CD1c-positive myeloid dendritic cell (primary cell): ENCODE data around the gene ACAP2.
"Not testable (repeated sequence)": the region's sequence is repeated elsewhere in the genome, so short reads cannot be mapped to it uniquely, and the experiment has no call there.

Source experiments
- DNase-seq: peaks from one replicate; pipeline ENCODE4 v3.0.0-alpha.2; 2016; ENCODE audit errors: extremely low spot score

The ACAP2 gene

DNA sequence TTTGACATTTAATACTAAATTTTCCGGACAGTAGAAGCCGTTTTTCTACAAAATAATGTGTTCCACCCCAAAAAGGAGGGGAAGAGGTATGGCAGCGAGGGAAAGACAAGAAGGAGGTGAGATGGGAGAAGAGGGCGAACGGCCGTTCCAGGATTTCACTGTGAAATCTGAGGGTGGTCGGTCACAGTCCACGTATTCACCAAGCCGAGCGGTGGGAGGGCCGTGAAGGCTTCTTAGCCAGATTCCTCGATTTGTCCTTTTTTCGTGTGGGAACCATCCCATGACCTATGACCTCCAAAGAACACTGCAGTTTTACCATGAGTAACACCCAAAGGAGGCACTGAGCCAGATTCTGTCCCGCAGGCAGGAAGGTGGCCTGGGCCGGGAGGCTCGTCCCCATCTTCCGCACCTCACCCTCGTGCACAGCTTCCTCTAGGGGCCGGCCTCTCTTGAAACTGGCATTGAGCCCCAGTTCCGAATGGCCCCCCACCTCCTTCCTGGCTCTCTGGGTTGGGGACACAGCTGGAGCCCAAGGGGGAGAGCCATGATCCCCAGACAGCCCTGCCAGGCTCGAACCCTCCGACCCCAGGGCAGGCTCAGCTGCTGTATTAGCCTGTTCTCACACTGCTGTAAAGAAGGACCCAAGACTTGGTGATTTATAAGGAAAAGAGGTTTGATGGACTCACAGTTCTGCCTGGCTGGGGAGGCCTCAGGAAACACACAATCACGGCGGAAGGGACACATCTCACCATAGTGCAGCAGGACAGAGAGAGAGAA lies 195.5 kb downstream of the ACAP2 start:
- DNase-seq: no peak

DNA sequence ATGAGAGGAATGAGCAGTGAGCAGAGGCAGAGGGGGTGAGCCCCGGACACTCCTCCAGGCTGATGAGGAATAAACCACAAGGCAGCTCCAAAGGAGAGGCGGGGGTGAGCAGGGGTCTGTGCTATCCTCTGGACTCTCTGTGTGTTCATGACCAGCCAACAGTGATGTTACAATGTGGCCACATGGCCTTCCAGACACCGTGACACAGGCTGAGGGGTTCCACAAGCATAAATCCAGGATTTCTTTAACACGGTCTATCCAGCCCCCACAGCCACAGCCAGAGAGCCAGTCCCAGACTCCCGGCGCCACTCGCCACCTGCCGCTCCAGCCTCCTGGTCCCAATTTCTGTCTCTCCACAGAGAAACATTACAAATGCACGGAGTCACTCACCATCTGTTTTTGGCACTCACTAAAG lies 196.2 kb downstream of the ACAP2 start:
- no peak for DNase-seq

DNA sequence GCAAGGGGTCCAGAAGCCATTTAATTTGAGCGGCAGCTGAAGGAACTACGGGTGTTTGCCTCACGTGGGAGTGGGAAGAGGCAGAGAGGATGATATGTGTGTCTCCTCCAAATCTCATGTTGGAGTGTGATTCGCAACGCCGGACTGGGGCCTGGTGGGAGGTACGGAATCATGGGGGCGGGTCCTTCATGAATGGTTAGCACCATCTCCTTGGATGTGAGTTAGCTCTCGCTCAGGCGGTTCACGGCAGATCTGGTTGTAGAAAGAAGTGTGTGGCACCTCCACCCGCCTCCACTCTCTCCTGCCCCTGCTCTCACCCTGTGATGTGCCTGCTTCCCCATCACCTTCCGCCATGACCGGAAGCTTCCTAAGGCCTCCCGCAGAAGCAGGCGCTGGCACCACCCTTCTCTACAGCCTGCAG lies 197.3 kb downstream of the ACAP2 start:
- DNase-seq: no peak

DNA sequence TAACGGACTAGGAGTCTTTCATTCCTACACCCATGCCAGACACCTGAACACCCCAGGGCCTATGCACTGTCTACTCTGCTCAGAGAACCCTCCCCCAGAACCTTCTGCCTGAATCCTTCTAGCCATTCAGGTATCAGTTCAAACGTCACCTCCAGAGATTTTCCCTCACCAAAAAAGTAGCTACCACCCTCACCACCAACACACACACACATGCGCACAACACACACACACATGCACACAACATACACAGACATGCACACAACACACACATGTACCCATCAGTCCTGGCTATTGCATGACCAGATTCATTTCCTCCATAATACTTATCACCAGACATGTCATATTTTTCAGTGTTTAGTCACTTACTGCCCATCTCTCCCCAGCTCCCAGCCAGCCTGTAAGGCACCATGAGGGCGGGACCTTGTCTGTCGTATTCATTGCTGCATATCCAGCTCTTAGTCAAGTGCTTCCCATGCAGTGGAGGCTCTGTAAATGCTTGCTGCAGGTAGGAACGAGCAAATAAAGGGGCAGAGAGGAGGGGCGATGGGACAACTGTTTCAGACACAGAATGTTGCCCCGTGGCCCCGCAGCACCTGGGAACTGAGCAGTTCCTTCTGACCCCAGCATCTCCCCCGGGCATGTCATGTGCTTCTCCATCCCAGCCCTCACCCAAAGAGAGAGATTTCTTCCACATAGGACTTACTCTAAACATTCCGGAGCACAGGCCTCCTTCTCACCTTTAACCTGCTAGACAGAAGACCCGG lies 201.0 kb downstream of the ACAP2 start:
- DNase-seq: no peak

DNA sequence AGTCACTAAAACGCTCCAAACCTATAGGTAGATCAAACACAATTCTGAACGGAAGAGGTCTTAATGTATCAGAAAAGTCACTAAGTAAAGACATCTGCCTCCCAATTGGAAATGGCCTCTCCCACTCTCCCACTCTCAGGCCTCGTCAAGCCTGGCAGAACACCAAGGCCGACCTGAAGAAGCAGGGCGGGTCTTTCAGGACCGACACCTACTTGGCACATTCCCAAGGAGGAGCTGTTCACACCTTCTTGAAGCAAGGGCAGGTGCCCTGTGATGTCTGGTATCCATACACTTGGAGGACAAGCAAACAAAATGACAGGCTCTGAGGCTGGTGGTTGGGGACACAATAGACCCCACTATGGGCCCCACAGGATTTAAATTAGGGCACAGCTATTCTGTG lies 201.9 kb downstream of the ACAP2 start:
- no peak for DNase-seq

DNA sequence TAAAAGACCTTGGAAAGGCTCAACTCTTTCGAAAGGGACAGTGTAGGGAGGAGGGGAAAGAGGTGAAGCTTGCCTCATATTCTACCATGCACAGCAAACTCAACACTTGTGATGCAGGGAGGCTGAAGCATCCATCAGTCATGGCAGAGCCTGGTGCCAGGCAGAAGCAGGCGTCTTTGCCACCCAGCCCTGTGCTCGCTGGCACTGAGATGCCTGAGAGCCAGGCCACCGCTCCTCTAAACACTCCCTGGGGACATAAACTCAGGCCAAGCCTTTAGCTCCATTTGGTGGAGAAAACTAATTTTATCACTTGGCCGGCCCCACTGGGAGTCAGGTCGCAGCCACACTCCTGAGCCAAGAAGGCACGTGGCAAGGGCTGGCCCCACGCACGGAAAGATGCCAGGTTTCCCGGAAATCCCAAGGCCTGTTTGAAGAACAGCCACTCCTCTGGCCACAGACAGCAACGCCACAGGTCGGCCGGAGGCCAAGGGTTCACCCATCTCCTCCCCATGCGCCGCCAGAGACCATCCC lies 202.6 kb downstream of the ACAP2 start:
- no peak for DNase-seq

DNA sequence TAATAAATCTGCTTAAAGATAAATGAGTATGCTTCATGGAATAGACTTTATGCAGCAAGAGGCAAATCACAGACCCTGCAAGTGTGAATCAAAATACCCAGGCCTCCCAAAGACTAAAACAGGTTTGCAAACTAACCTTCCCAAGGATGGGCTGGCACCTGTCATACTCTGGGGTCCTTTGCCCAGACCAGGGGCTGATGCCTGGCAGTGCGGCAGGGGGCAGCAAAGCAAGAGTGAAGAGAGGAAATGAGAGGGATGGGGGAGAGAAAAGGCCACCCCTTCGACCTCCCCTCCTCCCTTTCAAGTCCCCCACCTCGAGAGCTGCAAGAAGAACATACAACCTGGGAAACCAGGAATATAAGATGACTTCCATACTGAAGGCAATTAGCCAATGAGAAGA lies 203.7 kb downstream of the ACAP2 start:
- DNase-seq: no peak

DNA sequence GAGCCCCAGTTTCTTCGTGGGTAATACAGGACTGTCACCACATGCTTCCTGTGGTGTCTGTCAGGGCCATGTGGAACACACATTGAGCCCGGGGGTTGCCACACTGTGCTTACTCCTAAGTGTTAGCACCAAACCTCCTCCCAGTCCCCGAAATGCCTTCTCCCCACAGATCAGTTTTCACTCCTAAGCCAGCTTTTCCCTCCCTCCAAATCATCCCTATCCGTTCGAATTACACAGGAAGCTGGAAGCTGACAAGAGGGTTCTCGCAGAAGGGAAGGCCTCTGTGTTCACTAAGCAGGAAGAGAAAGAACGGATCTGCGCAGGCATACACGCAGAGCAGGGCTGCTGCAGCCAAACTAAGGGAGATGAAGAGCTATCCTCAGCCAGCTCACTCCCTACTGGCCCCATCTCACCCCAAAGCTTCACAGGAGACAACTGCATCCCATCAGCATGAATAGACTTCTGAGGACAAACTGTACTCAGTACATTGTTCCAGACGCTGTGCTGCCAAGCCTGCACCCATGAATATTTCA lies 204.2 kb downstream of the ACAP2 start:
- DNase-seq: no peak

DNA sequence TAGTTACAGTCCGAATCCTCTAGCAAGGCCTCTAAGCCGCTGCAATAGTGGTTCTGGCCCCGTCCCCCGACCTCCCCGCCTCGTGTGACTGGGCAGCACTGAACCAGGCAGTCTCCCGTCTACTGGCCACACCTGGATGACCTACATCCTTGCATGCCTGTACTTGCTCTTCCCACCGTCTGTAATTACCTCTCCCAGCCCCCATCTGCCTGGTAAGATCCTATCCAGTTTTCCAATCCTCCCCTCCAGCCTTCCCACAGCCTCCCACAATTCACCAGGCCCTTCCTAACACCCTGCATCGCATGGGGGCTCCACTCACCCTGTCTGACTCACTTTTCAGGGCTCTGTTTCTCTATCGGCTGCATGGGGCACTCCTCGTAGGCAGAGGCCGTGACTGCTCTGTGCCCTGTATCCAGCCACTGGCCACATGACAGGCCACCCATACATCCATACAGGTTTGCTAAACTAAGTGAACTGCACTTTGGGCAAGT lies 204.7 kb downstream of the ACAP2 start:
- DNase-seq: no peak

DNA sequence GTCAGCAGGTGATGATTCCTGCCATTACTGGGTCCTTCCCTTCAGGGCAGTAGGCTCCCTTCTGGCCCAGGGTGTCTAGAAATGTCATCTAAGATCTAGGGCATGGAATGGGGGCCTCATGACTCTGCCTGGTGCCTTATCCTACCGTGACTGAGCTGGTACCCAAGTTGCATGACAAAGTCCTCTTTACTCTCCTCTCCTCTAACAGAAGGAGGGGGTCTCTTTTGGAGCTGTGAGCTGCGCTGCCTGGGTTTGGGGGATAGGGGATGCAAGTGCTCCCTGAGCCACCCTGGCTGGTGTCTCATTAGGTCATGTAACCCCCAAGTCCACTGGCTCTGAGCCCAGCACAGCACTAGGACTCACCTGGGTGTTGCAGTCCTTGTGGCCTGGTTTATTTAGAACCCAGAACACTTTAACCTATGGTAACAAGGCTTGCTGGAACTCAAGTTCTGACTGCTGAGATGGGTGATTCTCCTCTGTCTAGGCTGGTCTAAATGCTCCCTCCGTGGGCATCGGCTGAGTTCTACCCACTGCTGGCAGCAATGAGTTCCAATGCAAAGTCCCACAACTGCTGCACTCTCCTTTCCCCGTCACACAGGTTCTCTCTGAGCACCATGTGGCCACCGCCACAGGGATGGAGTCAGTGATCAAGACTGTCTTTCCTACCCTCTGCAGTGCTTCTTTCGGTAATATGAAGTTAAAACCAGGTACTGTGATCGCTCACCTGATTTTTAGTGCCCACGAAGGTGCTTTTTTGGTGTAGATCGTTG lies 205.8 kb downstream of the ACAP2 start:
- DNase-seq: no peak

DNA sequence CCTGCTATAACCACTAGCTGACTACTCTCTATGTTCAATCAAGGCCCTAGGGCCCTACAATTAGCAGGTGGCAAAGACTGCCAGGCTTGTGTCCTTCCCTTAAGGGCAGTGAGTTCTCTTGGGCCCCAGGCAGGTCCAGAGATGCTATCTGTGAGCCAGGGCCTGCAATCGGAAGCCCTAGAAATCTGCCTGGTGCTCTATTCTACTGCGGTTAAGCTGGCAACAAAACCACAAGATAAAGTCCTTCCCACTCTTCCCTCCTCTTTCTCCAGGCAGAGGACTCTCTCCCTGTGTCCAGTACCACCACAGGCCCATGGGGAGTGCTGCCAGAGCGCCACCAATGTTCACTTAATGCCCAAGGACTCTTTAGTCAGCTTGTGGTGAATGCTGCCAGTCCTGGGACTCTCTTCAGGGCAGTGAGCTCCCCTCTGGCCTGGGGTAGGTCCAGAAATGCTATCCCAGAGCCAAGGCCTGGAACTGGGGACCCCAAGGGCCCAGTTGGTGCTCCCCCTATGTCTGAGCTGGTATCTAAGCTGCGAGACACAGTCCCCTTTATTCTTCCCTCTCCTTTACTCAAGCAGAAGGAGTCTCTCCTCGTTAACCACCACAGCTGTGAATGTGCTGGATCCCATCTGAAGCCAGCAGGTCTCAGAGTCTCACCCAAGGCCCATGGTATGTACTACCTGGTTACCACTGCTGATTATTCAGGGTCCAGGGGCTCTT lies 206.6 kb downstream of the ACAP2 start:
- DNase-seq: no peak

DNA sequence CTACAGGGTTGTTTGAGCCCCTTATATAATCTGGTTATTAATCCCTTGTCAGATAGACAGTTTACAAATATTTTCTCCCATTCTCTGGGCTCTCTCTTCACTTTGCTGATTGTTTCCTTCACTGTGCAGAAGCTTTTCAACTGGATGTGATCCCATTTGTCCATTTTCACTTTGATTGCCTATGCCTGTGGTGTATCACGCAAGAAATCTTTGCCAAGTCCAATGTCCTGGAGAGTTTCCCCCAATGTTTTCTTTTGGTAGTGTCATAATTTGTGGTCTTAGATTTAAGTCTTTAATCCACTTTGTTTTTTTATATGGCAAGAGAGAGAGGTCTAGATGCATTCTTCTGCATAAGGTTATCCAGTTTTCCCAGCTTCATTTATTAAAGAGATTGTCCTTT lies 212.6 kb downstream of the ACAP2 start:
- no peak for DNase-seq

DNA sequence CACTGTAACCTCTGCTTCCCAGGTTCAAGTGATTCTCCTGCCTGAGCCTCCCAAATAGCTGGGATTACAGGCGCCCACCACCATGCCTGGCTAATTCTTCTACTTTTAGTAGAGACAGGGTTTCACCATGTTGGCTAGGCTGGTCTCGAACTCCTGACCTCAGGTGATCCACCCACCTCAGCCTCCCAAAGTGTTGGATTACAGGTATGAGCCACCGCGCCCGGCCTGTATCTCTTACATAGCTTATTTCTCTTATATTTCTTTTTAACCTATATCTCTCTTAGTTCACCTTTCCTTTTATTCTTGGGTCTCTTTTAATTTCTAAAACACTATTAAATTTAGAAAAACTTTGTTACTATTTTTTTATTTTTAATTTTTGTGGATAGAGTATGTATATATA lies 213.9 kb downstream of the ACAP2 start:
- not testable (repeated sequence) for DNase-seq

DNA sequence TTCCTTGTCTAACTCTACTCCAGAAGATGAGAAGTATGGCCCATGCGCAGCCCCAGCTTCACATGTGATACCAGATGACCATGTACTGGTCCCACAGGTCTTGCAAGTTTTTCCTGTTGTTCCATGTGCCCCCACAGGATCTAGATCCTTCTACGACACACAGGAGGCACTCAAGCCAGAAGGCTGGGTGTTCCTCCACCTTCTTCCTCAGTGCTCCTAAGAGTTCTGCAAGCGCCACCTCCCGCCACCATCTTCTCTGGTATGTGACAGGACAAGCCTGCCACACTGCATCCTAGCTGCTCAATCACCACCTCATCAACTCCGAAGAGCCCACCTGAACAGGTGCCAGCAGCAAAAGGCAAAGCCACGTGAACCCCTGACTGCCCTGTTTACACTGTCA lies 214.9 kb downstream of the ACAP2 start:
- DNase-seq: no peak

DNA sequence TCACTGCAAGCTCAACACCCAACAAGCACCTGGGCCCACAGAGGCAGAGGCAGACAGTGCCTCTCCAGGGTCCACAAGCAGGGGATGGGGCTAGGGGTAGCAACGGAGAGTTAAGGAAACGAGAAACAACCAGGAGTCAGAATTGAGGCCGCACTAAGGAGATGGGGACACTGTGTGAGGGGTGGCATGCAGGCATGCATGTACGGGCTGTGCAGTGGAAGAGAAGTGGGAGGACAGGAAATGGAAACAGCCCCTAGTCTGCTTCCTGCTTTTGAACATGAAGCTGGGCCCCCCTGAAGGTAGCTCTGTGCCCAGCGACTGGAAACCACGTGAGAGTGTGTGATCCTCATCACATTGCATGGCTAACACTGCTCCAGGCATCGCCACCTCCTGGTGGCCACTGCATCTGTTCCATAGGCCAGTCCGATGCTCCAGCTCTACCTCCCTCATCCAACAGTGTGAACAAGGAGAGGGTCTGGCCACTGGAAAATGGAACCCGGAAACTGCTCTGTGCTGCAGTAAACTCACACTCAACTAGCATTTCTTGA lies 215.8 kb downstream of the ACAP2 start:
- no peak for DNase-seq

DNA sequence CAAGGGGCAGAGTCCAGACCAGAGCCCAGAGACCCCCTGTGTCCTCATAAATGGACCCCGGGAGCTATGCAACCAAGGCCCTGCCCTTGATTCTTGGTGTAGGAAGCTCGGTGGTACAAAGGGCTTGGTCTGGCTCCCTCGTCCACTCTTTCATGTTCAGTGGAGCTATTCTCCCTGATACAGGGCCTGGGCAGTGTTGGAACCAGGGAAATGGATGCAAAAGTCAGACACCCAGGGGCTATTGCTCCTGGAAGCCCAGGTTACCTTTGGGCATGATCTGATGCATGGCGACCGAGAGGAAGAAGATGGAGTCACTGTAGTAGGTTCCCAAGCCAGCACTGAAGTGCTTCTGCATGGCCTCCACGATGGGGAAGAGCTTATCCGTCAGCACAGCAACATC lies 216.4 kb downstream of the ACAP2 start:
- no peak for DNase-seq

DNA sequence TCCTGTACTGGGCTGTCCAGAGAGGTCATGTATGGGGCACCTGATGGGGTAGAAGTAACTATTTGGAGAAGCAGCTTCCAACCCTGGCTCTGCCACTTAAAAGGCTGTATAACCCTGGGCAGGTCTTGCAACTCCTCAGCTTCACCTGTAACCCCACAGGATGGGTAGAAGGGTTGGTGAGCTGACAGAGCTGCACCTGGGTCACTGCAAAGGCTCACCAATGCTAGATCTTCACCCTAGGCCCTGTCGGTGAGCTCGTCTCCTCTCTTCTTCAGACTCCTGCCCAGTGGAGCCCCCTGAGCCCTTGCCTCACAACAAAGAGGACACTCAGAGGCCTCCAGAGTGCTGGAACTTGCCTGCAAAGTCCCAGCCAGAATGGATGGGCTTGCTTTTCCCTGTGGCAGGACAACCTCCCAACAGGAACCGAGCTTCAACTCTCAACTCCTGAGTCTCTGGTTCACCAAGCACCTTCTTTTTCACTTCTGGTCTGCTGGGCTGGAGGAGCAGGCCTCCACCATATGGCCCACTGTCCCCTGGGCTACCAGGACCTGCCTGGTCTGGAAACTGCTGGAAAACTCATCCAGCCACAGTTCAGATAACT lies 217.7 kb downstream of the ACAP2 start:
- DNase-seq: no peak
